ENCODE data around the gene ITSN1. TPM values are rescaled to one million over a fixed set of nuclear protein-coding genes. Genes with fewer than 3 reads are reported as not detected.

Gene ITSN1
- total RNA-seq, 1 experiment from 2014 or later = 88.5 TPM

GRCh38 chr21:33915368-33916199, 273.3 kb downstream of the ITSN1 start, which contains the start of gene ATP5PO:
Gene ATP5PO, minus strand, starts transcription at chr21:33915804. Its CDS starts 41 bp downstream, at chr21:33915763.
- peak within 1 kb of the TSS; percentile 96 for H3K4me3 Mint-ChIP-seq (ENCODE audit: unreplicated experiment)
- intact Hi-C loops (cut with micrococcal nuclease; ENCODE audit: unreplicated experiment) = no loop called here
- peak within 1 kb of the TSS; percentile 98 for H3K27ac Mint-ChIP-seq (ENCODE audit: unreplicated experiment)
- H3K36me3 ChIP-seq (ENCODE audit: control insufficient read depth, insufficient read depth, low read length) = peaks cover 1% of the 10 kb centered on the region; the same call in 1 of the 2 replicates
- H3K27me3 ChIP-seq (replicated peaks; ENCODE audit: control insufficient read depth, insufficient read depth, low read length) = no peaks in the 10 kb centered on the region
- BruUV-seq (replicated peaks) = TSS peak; percentile 55
- H3K36me3 Mint-ChIP-seq (ENCODE audit: insufficient read depth, unreplicated experiment) = peaks cover 29% of the 10 kb centered on the region
- DNase-seq = peak; percentile 95 to 97
- H3K27me3 Mint-ChIP-seq (ENCODE audit: insufficient read depth, unreplicated experiment) = no peaks in the 10 kb centered on the region
- H3K4me3 ChIP-seq (ENCODE audit: low read depth, low read length) = peak within 1 kb of the TSS; percentile 78
- H3K9me3 Mint-ChIP-seq (ENCODE audit: unreplicated experiment) = no peaks in the 10 kb centered on the region
- 0 out of 2 replicates have a peak, but pooled peaks cover 6% of the 10 kb centered on the region for H3K4me1 ChIP-seq
- no peaks in the 10 kb centered on the region for H3K9me3 ChIP-seq
- CTCF ChIA-PET = no interaction called here
- TF ChIP-seq CTCF (IDR thresholded peaks at IDR 0.05; ENCODE audit: insufficient read depth in 1 of 2, low read depth in 1 of 2, low read length in 1 of 2, severe bottlenecking in 1 of 2, unreplicated experiment in 1 of 2) = no peak
- POLR2A ChIA-PET = no interaction called here
- peaks cover 6% of the 10 kb centered on the region for H3K4me1 Mint-ChIP-seq (ENCODE audit: low read depth, unreplicated experiment)

- ChIA-PET POLR2A (no interaction called here), CTCF (no interaction called here)
- Mint-ChIP-seq H3K36me3 (ENCODE audit: insufficient read depth, unreplicated experiment) (peaks cover 23% of the 10 kb centered on the region), H3K4me3 (ENCODE audit: unreplicated experiment) (peak overlapping the region; percentile 96), H3K4me1 (ENCODE audit: low read depth, unreplicated experiment) (peaks cover 6% of the 10 kb centered on the region), H3K9me3 (ENCODE audit: unreplicated experiment) (no peaks in the 10 kb centered on the region), H3K27me3 (ENCODE audit: insufficient read depth, unreplicated experiment) (no peaks in the 10 kb centered on the region), H3K27ac (ENCODE audit: unreplicated experiment) (peak overlapping the region; percentile 98)
- DNase-seq = no peak
- no peaks in the 10 kb centered on the region for H3K27me3 ChIP-seq (replicated peaks; ENCODE audit: control insufficient read depth, insufficient read depth, low read length)
- H3K4me1 ChIP-seq = 0 out of 2 replicates have a peak, but pooled peaks cover 6% of the 10 kb centered on the region
- intact Hi-C loops (cut with micrococcal nuclease; ENCODE audit: unreplicated experiment) = no loop called here
- TF ChIP-seq CTCF (IDR thresholded peaks at IDR 0.05; ENCODE audit: insufficient read depth in 1 of 2, low read depth in 1 of 2, low read length in 1 of 2, severe bottlenecking in 1 of 2, unreplicated experiment in 1 of 2) = no peak
- H3K9me3 ChIP-seq = no peaks in the 10 kb centered on the region
- H3K36me3 ChIP-seq (ENCODE audit: control insufficient read depth, insufficient read depth, low read length) = peaks cover 1% of the 10 kb centered on the region; the same call in 1 of the 2 replicates
- no TSS peak for BruUV-seq (replicated peaks)
- peak overlapping the region; percentile 78 for H3K4me3 ChIP-seq (ENCODE audit: low read depth, low read length)
Measured at GRCh38 chr21:33916200-33916567, 273.9 kb downstream of the ITSN1 start.

- Histone ChIP-seq H3K9me3 (no peaks in the 10 kb centered on the region), H3K36me3 (ENCODE audit: control insufficient read depth, insufficient read depth, low read length) (peaks cover 1% of the 10 kb centered on the region; the same call in 1 of the 2 replicates), H3K4me3 (ENCODE audit: low read depth, low read length) (no peak overlapping the region), H3K27me3 (replicated peaks; ENCODE audit: control insufficient read depth, insufficient read depth, low read length) (no peaks in the 10 kb centered on the region), H3K4me1 (0 out of 2 replicates have a peak, but pooled peaks cover 6% of the 10 kb centered on the region)
- Mint-ChIP-seq H3K9me3 (ENCODE audit: unreplicated experiment) (no peaks in the 10 kb centered on the region), H3K27me3 (ENCODE audit: insufficient read depth, unreplicated experiment) (no peaks in the 10 kb centered on the region), H3K27ac (ENCODE audit: unreplicated experiment) (no peak overlapping the region), H3K36me3 (ENCODE audit: insufficient read depth, unreplicated experiment) (peaks cover 21% of the 10 kb centered on the region), H3K4me1 (ENCODE audit: low read depth, unreplicated experiment) (peaks cover 6% of the 10 kb centered on the region), H3K4me3 (ENCODE audit: unreplicated experiment) (no peak overlapping the region)
- intact Hi-C loops (cut with micrococcal nuclease; ENCODE audit: unreplicated experiment) = no loop called here
- ChIA-PET CTCF (no interaction called here), POLR2A (no interaction called here)
- BruUV-seq (replicated peaks) = no TSS peak
- no peak for DNase-seq
- TF ChIP-seq CTCF (IDR thresholded peaks at IDR 0.05; ENCODE audit: insufficient read depth in 1 of 2, low read depth in 1 of 2, low read length in 1 of 2, severe bottlenecking in 1 of 2, unreplicated experiment in 1 of 2) = no peak
Measured at GRCh38 chr21:33917421-33917820, 275.1 kb downstream of the ITSN1 start.

Measured in Caco-2 (cell line).